GM18508 (cell line): ENCODE data around the gene AHCYL2.
"Not testable (repeated sequence)": the region's sequence is repeated elsewhere in the genome, so short reads cannot be mapped to it uniquely, and the experiment has no call there.

Source experiments
- ATAC-seq: cut with Tn5 transposase; IDR thresholded peaks from one replicate; pipeline ENCODE4 v1.9.1; 2021; ENCODE audit warnings: moderate number of reproducible peaks; ENCODE audit not compliant: insufficient read depth, unreplicated experiment

Gene AHCYL2

DNA sequence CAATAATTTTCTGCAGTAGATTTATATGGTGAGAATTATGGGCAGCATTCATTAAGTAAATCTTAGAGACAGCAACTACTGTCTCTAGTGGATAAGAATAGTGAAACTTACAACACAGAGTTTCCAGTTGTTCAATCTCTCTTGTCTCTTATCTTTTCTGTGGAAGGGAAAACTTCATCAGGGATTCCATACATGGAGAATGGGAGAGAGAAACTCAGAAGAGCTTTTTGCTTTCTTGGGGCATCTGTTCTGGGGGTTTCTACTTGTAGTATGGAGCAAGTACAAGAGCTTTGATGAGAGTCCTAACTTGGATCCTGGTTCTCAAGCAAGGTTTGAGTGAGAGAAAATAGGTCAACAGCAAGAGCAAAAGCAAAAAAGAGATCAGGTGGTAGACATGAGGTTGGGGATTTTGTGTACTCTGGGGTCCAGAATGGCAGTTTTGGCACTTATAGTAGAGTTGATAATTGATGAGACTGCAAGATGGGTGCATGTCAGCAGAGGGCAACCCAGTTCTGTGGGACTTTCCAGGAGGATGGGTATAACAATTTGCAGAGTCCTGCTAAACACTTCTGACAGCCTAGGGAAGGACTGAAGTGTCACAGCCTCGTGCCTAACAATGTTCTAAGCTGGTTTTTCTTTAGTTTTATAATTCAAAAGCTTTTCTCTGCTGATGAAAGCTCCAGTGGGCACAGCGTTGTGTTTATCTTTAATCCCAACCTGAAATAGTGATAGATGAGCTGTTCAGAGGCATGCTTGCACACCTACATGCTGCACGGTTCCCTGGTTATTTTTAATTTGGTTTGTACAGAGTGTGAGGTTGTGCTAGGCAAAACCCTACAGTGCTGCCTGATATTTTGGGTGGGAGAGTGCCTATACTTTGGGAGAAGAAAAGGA lies 177.4 kb downstream of the AHCYL2 start:
- no peak for ATAC-seq

DNA sequence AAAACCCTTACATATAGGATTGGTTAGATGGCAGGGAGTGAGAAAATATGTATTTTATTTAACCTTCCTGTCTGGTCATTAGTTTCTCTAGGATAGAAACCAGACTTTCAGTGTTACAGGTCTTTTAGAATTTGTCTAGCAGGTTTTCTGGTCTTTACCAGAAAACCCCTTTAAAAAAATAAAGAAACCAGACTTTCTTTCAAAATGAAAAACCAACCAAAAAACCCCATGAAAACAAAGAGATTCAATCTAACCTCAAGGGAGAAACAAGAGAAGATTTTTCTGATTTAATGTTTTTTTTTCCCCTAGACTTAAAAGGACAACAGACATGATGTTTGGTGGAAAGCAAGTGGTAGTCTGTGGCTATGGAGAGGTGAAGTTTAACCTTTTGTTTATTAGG lies 180.7 kb downstream of the AHCYL2 start:
- ATAC-seq: no peak

DNA sequence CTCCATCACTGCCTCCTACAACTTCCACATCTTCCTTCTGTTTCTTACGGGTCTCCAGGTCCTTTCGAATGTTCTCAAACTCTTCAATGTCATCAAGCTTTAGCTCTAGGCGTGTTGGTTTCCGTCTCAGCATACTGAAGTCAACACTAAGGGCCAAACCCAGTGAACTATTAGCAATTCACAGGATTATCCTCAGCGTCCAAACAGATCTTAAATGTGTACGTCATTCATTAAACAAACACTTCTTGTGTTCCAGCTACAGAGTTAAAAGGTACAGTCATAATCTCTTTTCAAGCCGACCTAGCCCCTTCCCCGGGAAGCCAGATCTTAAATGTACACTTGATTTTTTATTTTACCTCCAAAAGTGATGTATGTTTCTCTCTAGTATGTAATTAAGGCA lies 185.4 kb downstream of the AHCYL2 start:
- not testable (repeated sequence) for ATAC-seq

DNA sequence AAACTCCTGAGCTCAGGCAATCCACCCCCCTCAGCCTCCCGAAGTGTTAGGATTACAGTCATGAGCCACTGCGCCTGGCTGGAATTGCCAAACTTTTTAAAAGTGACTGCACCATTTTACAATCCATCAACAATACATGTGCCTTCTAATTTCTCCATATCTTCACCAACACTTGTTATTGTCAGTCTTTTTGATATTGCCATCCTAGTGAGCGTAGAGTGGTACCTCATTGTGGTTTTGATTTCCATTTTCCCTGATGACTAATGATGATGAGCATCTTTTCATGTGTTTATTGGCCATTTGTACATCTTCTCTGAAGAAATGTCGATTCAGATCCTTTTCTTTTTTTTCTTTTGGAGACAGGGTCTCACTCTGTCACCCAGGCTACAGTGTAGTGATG lies 187.7 kb downstream of the AHCYL2 start:
- no peak for ATAC-seq

DNA sequence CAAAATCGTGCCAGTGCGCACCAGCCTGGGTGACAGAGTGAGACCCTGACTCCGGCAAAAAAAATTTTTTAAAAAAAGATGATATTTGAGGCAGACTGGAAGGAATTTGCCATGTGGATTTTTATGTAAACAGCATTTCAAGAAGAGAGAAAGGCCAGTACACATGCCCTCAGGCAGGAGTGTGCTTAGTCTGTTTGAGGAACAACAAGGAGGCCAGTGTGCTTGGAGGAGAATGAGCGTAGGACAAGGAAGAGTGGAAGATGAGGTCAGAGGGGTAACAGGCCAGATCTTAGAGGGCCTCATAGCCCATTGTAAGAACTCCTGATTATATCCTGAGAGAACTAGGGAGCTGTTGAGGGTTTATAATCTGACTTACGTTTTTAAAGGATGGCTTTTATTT lies 192.2 kb downstream of the AHCYL2 start:
- no peak for ATAC-seq

DNA sequence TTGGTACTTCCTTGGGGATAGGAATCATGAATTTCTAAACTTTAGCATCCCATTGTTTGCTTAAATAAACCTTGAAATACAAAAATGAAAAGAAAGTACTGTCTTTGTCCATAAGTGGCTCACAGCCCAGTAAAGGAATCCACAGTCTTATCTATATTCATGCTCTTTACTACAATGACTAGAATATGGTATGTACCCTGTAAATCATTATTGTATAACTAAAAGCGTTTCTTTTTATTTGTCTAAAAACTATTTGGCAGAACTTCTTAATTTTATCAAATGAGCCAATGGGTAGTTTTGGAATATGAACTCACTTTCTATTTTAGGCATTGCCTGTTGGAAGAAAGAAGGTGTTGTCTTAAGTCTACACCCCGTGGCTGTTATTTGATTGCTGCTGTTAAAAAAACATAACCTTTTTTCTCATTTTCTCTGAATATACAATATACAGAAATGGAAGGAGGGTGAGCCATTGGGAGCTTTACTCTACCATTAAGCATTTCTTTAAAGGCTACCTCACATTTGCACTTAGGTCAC lies 197.0 kb downstream of the AHCYL2 start:
- ATAC-seq: no peak

DNA sequence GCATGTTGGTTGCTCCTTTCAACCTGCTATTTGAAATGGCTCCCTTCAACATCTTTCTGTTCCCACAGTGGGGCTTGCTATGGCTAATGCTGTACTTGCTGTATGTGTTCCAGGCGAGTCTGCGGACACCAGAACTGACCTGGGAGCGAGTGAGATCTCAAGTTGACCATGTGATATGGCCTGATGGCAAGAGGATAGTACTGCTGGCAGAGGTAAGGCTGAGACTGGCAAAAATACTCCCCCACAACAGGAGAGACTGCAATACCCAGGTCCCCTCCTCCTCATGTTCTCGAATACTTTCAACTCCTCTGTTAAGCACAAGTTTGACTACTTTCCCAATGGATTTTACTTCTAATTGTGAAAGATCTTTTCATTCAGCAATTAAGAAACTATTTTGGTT lies 197.9 kb downstream of the AHCYL2 start:
- ATAC-seq: no peak

DNA sequence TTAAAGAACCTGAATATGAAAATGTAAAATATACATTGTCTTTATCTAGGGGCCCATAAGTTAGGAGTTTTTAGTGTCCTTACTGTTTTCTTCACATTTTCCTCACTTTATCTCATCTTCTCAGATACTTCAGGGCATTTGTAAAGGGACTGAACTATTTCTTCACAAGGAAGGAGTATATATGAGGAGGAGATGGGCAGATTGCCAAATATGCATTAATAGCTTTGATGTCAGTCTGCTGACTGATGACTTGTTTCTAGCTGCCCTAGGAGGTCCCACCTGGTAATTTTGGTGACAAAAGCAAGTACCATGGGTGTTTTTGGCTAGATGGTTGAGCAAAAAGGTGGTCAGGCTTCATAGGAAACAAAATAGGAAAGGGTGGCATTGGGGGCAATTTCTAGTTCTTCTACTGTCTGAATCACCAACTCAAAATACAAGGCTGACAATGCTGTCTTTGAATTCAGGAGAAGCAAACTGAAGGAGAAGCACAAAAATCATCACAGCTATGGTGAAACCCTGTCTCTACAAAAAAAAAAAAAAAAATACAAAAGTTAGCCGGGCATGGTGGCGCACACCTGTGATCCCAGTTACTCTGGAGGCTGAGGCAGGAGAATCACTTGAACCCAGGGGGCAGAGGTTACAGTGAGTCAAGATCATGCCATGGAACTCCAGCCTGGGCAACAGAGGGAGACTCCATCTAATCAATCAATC lies 199.0 kb downstream of the AHCYL2 start:
- no peak for ATAC-seq

DNA sequence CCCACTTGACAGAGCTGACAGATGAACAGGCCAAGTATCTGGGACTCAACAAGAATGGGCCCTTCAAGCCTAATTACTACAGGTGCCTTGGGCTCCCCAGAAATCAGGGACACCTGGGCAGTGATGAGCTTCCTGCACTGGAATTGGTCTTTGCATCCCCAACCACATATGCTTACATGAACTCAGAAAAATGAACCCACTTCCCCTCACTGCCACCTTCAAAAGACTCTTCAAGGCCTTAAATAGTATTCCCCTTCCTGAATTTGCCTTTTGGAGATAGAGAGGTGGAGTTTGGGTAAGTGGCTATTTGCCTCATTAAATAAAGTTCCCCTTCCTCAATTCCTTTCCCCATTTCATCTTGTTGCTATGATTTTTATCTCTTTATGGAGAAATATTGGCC lies 201.7 kb downstream of the AHCYL2 start:
- ATAC-seq: no peak

DNA sequence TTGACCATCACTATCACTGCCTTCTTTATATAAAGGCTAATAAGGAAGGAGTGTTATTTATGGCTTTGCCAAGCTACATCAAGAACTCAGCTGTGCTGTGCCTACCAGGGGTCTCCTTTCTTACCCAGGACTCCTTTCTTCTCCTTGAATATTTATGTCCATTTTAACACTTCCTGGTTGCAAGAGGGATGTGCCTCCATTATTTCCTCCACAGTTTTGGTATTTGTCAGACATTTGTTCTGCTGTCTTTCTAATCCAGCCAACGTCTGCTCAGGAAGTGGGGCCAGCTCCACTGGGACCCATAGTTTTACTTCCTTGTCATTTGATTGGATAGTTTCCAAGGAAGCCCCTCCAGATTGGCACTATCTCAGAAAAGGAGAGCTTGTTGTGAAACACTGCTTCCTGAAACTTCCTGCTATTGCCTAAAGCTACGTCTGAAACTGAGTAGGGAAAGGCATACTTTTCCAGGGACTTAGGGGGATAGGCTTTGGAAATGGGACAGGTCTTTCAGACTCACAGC lies 202.8 kb downstream of the AHCYL2 start:
- ATAC-seq: no peak

DNA sequence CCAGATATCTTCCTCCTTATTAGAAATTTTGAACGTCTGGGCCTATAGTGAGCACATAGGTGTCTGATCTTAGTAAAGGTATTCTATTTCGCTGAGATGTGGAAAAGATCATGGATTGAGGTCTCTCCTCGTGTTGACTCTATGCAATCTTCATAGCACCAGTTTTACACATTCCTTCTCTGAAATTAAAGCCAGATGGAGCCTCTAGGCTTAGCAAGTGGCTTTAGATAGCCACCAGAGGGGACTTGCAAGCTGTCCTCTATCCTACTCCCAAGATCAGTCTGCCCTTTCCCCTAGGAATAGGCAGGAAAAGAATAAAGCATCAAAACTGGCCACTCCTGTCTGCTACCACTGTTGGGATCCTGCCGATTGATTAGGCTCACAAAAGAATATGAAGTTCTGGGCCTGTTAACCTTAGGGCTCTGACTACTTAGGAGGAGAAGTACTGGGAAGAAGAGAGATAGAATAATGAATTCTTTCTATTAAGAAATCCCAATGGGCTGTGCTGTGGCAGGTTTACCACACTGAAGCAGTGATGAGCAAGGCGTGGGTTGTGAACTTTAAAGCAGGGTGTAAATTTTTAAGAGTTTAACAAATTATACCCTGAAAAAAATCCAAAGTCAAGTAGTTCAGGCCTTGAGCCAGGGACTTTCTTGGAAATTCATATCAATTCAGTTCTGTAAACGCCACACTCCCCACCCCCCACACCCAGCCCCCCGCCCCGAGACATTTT lies 207.2 kb downstream of the AHCYL2 start:
- ATAC-seq: no peak

DNA sequence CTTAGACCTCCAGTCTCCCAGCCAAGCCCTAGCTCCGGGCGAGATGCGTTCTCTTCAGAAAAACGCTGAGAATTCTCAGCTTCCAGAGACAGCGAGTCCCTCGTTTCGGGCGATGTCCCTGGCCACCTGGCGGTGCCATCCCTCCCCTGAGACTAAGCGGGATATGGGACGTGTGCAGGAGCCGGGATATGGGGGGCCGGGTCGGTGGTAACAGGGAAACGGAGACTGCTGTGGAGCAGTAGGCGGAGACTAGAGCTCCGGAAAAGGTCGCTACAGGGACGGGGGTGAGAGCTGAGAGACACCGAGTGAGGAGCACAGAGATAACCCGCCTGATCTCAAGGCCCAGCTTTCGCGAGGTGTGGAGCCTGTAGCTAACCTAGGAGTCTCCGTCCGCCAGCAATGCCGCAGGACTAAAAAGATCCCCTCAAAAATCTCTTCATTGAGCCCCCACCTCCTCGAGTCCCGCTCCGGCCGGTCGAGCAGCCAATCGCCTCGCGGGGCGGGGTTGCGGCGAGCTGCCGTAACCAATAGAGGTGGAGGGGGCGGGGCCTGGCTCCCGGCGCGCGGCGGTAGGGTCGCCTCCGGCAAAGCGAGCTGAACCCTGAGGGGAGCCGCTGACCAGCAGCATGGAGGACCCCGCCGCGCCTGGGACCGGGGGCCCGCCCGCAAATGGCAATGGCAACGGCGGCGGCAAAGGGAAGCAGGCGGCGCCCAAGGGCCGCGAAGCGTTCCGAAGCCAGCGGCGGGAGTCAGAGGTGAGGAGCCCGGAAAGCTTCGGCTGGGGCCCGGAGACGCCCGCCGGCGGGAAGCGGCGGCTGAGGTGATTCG lies 209.2 kb downstream of the AHCYL2 start, which contains the start of gene STRIP2:
TSS of gene STRIP2 (plus strand) at position 586 of the 828 bp plus-strand sequence. CDS start at position 627, 41 bp downstream.
- peak; percentile 73 for ATAC-seq

DNA sequence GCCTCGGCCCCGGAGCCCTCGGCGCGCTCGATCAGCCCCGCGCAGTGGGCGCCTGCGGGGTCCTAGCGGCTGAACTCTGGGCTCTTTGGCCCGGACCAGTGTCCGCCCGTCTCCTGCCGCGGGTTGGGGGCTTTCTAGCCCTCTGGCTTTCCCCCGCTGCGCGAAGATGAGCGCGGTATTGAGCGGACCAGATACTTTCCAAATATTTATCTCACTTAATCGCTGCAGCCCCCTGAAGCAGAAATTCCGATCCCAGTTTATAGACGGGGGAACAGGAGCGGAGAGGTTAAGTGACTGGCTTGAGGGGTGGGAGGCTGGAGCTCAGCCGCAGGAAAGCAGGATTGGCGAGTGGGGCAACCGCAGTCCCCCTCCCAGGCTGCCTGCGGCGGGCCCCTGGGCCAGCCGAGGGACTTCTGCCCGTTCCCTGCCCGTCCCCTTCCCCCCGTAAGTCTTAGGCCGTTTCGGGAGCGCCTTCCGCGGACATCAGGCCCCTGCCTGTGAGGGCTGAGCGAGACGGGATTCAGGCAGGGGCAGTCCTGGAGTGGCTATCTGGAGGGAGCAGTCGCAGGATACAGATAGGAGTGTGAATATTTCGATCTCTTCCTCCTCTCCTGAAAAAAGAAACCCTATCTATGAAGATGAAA lies 210.0 kb downstream of the AHCYL2 start:
- no peak for ATAC-seq

DNA sequence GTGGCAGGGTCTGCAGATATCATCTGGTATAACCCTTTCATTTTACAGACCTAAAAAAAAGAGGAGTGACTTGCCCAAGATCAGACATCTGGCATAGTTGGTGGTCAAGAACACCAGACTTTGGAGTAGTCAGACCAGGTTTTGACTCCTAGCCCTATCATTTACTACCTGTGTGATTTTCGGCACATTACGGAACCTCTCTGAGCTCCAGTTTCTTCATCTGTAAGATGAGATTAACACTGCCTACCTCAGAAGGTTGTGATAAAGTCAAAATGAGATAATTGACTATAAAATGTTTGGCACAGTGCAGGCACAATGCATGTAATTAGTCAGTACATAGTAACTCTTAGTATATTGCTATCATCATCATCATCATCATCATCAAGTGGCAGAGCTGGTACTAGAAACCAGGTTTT lies 210.6 kb downstream of the AHCYL2 start:
- no peak for ATAC-seq

DNA sequence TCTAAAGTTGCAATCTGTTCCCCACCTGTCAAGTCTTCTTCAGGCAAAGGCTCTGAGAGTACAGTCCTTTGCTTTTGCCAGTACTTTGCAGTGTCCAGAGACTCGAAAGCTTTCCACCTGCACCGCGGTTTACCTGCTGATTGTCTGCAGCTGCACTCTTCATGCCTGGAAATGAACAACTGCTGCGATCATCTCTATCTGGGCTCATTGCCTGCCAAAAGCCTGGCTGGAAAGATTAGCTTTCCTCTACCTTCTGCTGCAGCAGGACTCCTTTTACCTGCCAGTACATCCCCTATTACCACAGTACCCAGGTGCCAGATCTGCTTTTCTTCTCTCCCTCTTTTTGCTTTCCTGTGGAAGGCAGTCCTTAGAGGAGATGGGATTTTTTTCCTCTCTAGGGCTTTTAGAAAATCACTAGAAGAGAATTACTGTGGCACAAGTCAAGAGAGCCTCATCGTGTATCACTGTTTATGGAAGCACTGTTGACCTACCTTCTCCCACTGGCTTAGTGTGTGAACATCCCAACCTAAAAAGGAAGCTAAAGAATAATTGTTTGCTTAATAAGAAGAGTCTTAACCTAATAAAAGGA lies 211.6 kb downstream of the AHCYL2 start:
- ATAC-seq: no peak

DNA sequence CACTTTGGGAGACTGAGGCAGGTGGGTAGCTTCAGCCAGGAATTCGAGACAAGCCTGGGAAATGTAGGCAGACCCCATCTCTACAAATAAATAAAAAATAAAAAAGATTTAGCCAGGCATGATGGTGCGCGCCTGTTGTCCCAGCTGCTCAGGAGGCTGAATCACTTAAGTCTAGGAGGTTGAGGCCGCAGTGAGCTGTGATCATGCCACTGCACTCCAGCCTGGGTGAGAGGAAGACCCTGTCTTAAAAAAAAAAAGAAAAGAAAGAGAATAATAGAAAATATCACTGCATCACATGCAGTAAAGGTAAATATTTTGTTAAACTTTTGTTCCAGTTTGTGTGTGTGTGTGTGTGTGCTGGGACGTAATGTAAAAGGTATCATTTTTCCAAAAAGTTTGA lies 212.4 kb downstream of the AHCYL2 start:
- ATAC-seq: no peak

DNA sequence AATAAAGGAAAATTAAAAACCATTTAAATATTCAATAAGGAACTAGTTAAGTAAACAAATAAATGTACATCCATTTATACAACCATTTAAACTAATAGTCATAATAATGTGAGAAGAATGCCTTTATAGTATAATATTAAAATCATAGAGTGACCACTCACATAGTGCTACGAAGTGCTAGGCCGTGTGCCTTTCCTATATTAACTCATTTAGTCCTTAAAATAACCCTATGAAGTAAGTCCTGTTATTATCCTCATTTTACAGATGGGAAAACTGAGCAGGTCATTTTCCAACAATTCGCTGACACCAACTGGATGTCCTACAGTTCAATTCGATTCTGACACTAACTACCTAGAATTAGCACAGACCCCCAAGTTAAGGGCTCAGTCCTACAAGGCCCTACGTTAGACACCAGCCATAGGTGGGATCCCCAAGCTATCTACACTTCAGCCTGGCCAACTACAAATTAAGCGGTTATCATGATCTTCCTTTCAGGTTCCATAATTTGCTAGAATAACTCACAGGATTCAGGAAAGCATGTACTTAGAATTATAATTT lies 213.5 kb downstream of the AHCYL2 start:
- no peak for ATAC-seq
